Lung (tissue), 12 donors: Measurements from ENCODE around the gene CBL. TPM values are rescaled to one million over a fixed set of nuclear protein-coding genes. Genes with fewer than 3 reads are reported as not detected.

Experiments used
- ATAC-seq: fragments of 200-7000 bp; cut with Tn5 transposase; one replicate; pipeline ENCODE4 v1.9.1; 2020; ENCODE audit warnings: moderate number of reproducible peaks; ENCODE audit not compliant: insufficient read depth, low FRiP score
- DNase-seq, 3 donors: peaks; one replicate each; pipeline ENCODE4 v3.0.0-alpha.2; 2013 to 2017
- H3K27ac ChIP-seq, 2 donors: one replicate each; pipeline ENCODE4 v1.5.1; 2013; ENCODE audit warnings: mild to moderate bottlenecking in 2 of 2, moderate library complexity in 2 of 2, control low read depth in 1 of 2, inconsistent platforms in 1 of 2, low read depth in 1 of 2, low read length in 1 of 2
- H3K27me3 ChIP-seq, 3 donors: one replicate each; pipeline ENCODE4 v1.5.1; 2013; ENCODE audit warnings: low read length in 2 of 3; ENCODE audit not compliant: control insufficient read depth in 3 of 3, insufficient read depth in 3 of 3
- H3K36me3 ChIP-seq, 4 donors: one replicate each; pipeline ENCODE4 v1.5.1; 2013; ENCODE audit warnings: low read length in 4 of 4, mild to moderate bottlenecking in 1 of 4, moderate library complexity in 1 of 4; ENCODE audit not compliant: control insufficient read depth in 4 of 4, insufficient read depth in 4 of 4
- H3K4me1 ChIP-seq, 5 donors: one replicate each; pipeline ENCODE4 v1.5.1; 2013; ENCODE audit warnings: low read length in 5 of 5, mild to moderate bottlenecking in 2 of 5, moderate library complexity in 1 of 5; ENCODE audit not compliant: control insufficient read depth in 5 of 5, insufficient read depth in 5 of 5
- H3K4me3 ChIP-seq: one replicate; pipeline ENCODE4 v1.5.1; 2013; ENCODE audit warnings: mild to moderate bottlenecking, control low read depth, moderate library complexity
- H3K9ac ChIP-seq, 2 donors: one replicate each; pipeline ENCODE4 v1.5.1; 2013; ENCODE audit warnings: low read length in 2 of 2, control low read depth in 1 of 2; ENCODE audit not compliant: insufficient read depth in 1 of 2
- H3K9me3 ChIP-seq, 4 donors: one replicate each; pipeline ENCODE4 v1.5.1; 2013; ENCODE audit warnings: low read length in 3 of 4, mild to moderate bottlenecking in 1 of 4, moderate library complexity in 1 of 4; ENCODE audit not compliant: control insufficient read depth in 4 of 4, insufficient read depth in 3 of 4
- WGBS, 2 donors: extraction: QIAGEN DNeasy Blood & Tissue Kit; methylation state at CpG; one replicate each; pipeline ENCODE4 v1.1.7; 2013; 5-methylcytosine and 5-hydroxymethylcytosine counted together
- polyA plus RNA-seq, 2 donors: library from polyadenylated mRNA; stranded (reverse); fragments of 200-250 nt; gene quantifications; one replicate each; pipeline ENCODE4 v1.2.1, GENCODE V29; 2013
- total RNA-seq, 2 donors: library from RNA; depleted of rRNA in 1 of 2; stranded (reverse); fragments of >200 nt in 1 of 2; gene quantifications; one replicate each; pipeline ENCODE4 v1.2.1, GENCODE V29; 2014 to 2021
- TF ChIP-seq, protein P1 (sequence below): IDR thresholded peaks from 2 replicates; pipeline ENCODE4 v1.5.1; 2012; ENCODE audit warnings: mild to moderate bottlenecking; ENCODE audit errors: control extremely low read depth, extremely low read depth
- donor health status: control.
- donor health status: control.
- donor health status: Bipolar disorder and iron deficiency.
- donor health status: healthy.
- donor health status: DM: yes; HTN: yes; CAD: no.

Gene CBL
- total and polyA plus RNA-seq, 4 donors = 8.7 to 25.1 (median 16.1) TPM

DNA sequence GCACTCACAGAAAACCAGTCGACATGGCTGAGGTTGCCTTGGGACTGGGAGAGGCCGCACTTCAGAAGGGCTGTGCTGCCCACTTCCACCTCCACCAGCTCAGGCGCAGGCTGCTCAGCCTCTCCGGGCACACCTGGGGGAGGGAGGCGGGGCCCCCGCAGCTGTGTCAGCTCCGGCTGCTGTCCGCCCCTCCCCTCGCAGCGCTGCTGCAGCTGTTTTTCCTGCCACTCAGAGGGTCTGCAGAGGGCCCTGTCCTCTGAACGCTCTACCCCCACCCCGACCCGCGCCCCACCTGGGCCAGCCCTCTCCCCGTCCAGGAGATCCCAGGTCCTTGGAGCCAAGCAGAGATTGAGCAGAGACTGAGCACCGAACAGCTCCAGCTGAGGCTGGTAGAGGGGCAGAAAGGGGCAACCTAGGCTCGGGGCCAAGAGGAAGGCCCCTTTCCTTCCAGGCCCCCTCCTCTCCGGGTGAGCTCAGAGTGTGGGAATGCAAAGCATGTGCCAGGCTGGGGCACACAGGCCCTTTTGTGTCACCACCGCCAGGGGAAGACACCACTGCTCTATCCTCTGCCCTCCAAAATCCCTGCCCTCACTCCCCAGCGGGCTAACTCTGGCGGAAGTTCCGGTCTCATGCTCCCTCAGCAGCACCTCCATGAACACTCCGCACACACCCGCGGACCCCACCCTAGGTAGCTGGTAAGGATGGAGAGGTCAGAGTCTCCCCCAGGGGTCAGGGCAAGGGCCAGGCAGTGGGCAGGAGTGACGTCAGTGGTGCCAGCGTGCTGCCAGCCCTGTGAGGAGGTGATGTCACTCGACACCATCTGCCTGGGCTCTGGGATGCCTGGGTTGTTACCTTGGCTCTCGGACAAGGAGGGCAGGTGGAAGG, 109.2 kb downstream of the CBL start:
- H3K27ac ChIP-seq = peak overlapping the region; percentile 77 to 80
- ATAC-seq (no peak), DNase-seq (peak; percentile 58 to 69 (median 65))
- H3K36me3 ChIP-seq = peaks cover 0 to 15% (median 2%) of the 10 kb centered on the region in 4 donors
- H3K4me1 ChIP-seq = peaks cover 0 to 53% (median 18%) of the 10 kb centered on the region in 5 donors
- no peaks in the 10 kb centered on the region for H3K27me3 ChIP-seq
- H3K9me3 ChIP-seq = no peaks in the 10 kb centered on the region
- peak overlapping the region; percentile 69 for H3K4me3 ChIP-seq
- WGBS, 2 donors = 10% methylated on average over 25 to 29 of the region's 29 CpGs
- TF ChIP-seq, protein P1, sequence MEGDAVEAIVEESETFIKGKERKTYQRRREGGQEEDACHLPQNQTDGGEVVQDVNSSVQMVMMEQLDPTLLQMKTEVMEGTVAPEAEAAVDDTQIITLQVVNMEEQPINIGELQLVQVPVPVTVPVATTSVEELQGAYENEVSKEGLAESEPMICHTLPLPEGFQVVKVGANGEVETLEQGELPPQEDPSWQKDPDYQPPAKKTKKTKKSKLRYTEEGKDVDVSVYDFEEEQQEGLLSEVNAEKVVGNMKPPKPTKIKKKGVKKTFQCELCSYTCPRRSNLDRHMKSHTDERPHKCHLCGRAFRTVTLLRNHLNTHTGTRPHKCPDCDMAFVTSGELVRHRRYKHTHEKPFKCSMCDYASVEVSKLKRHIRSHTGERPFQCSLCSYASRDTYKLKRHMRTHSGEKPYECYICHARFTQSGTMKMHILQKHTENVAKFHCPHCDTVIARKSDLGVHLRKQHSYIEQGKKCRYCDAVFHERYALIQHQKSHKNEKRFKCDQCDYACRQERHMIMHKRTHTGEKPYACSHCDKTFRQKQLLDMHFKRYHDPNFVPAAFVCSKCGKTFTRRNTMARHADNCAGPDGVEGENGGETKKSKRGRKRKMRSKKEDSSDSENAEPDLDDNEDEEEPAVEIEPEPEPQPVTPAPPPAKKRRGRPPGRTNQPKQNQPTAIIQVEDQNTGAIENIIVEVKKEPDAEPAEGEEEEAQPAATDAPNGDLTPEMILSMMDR = no peak
- peak overlapping the region in 1 of 2 donors; percentile 41 for H3K9ac ChIP-seq

GRCh38 chr11:119316016-119316728, 110.0 kb downstream of the CBL start:
- H3K27me3 ChIP-seq = no peaks in the 10 kb centered on the region
- H3K9ac ChIP-seq = peak overlapping the region in 1 of 2 donors; percentile 41
- ATAC-seq (no peak), DNase-seq (peak; percentile 50 to 65 (median 54))
- peaks cover 0 to 61% (median 18%) of the 10 kb centered on the region in 5 donors for H3K4me1 ChIP-seq
- H3K27ac ChIP-seq = peak overlapping the region; percentile 77 to 80
- TF ChIP-seq, protein P1 = no peak
- peak overlapping the region; percentile 69 for H3K4me3 ChIP-seq
- 1 to 2% methylated on average over 36 to 46 of the region's 46 CpGs for WGBS, 2 donors
- H3K9me3 ChIP-seq = no peaks in the 10 kb centered on the region
- peaks cover 0 to 9% (median 2%) of the 10 kb centered on the region in 4 donors for H3K36me3 ChIP-seq

GRCh38 chr11:119316729-119317591, 110.8 kb downstream of the CBL start, which contains the start of gene MCAM:
Gene MCAM, minus strand, starts transcription at chr11:119317130. Its CDS starts 29 bp downstream, at chr11:119317101.
- ATAC-seq (no peak), DNase-seq (peak; percentile 75 to 81 (median 76))
- Histone ChIP-seq H3K27ac (peak within 1 kb of the TSS; percentile 77 to 80), H3K4me1 (peaks cover 0 to 66% (median 18%) of the 10 kb centered on the region in 5 donors), H3K36me3 (peaks cover 0 to 5% (median 0%) of the 10 kb centered on the region in 4 donors), H3K4me3 (peak within 1 kb of the TSS; percentile 69), H3K9me3 (no peaks in the 10 kb centered on the region), H3K27me3 (no peaks in the 10 kb centered on the region), H3K9ac (no peak within 1 kb of the TSS)
- 0 to 2% methylated on average over 56 to 74 of the region's 74 CpGs for WGBS, 2 donors
- TF ChIP-seq, protein P1 = no peak
